RWPE1 (cell line): Measurements from ENCODE around the gene BLM.

Experiments
- CTCF ChIA-PET: fragments of 350-600 bp; sonication (Branson Sonifier 250); formaldehyde crosslinking; extraction: SDS; loops from one replicate; lab custom pipeline; 2021; lab: Yijun Ruan, JAX
- POLR2A ChIA-PET: fragments of 400-600 bp; formaldehyde crosslinking; extraction: SDS; loops from one replicate; lab custom pipeline; 2020; ENCODE audit warnings: antibody characterized with exemption; ENCODE audit not compliant: low non-redundant PET; lab: Yijun Ruan, JAX
- DNase-seq: peaks from one replicate; pipeline ENCODE4 v3.0.0; 2012; ENCODE audit warnings: low spot score
- H3K27ac ChIP-seq: fragments of 450-650 bp; 2 replicates; pipeline ENCODE4 v1.5.1; 2017
- CTCF ChIP-seq: fragments of 450-650 bp; conservative IDR thresholded peaks from 2 replicates; pipeline ENCODE4 v1.5.1; 2017; ENCODE audit warnings: low read depth, mild to moderate bottlenecking

The BLM gene

GRCh38 chr15:90765966-90766365 lies 48.8 kb downstream of the BLM start:
- H3K27ac ChIP-seq = no peak overlapping the region
- DNase-seq = no peak
- POLR2A ChIA-PET = no interaction called here
- no peak for TF ChIP-seq CTCF
- CTCF ChIA-PET = no interaction called here

DNA sequence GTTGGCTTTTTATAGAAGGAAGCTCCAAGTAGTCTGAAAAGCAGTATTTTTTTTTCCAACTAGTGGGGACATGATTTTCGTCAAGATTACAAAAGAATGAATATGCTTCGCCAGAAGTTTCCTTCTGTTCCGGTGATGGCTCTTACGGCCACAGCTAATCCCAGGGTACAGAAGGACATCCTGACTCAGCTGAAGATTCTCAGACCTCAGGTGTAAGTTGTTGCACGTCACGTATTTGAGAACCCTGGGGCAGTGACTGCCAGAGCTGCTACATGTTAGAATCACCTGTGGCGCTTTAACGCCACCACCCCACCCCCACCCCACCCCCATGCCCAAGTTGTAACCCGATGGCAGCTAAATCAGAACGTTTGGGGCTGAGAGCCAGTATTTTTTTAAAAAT lies 52.2 kb downstream of the BLM start:
- no peak overlapping the region for H3K27ac ChIP-seq
- POLR2A ChIA-PET = no interaction called here
- CTCF ChIA-PET = no interaction called here
- no peak for TF ChIP-seq CTCF
- no peak for DNase-seq

- CTCF ChIA-PET = no interaction called here
- H3K27ac ChIP-seq = no peak overlapping the region
- POLR2A ChIA-PET = interaction anchor here (0.7 kb wide), 1 partner anchor 581 kb away, joined by 6 read pairs; no protein-coding TSS in a partner anchor
- DNase-seq = no peak
- no peak for TF ChIP-seq CTCF
Observed at GRCh38 chr15:90773485-90773884, 56.3 kb downstream of the BLM start.

- peak; percentile 83 for DNase-seq
- H3K27ac ChIP-seq = no peak overlapping the region
- ChIA-PET CTCF (interaction anchor here (0.7 kb wide), 1 partner anchor 280 kb away, joined by 3 read pairs; no protein-coding TSS in a partner anchor), POLR2A (no interaction called here)
- no peak for TF ChIP-seq CTCF
Observed at GRCh38 chr15:90774731-90775514, 57.8 kb downstream of the BLM start.

DNA sequence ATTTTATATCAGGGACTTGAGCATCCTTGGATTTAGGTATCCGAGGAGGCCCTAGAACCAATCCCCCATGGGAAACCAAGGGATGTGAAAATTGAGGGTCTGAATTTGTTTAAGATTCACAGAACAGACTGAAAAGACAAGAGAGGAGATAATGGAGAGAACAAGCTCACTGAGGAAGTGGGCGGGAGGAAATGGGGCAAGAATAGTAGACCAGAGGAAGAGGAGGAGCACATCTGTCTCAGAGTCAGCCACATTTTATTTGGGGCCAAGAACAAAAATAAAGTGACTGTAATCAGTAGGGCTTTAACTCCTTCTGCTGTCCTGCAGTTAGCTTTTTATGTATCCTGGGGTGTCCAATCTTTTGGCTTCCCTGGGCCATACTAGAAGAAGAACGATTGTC lies 63.8 kb downstream of the BLM start:
- DNase-seq = no peak
- no peak overlapping the region for H3K27ac ChIP-seq
- ChIA-PET POLR2A (no interaction called here), CTCF (interaction anchor here (0.6 kb wide), 1 partner anchor 9 kb away, joined by 3 read pairs; no protein-coding TSS in a partner anchor)
- no peak for TF ChIP-seq CTCF

- no peak for TF ChIP-seq CTCF
- no peak overlapping the region for H3K27ac ChIP-seq
- CTCF ChIA-PET = interaction anchor here (0.6 to 1.0 kb wide), 2 partner anchors 19 to 89 kb away, joined by 3 read pairs; no protein-coding TSS in a partner anchor
- no peak for DNase-seq
- POLR2A ChIA-PET = no interaction called here
Observed at GRCh38 chr15:90782442-90782841, 65.3 kb downstream of the BLM start.
